Esophagus muscularis mucosa (tissue), 4 donors: ENCODE data around the gene CATSPERD.

ENCODE experiments used
- CTCF ChIP-seq, 3 experiments: fragments of 200-600 bp in 2 of 3; fragments of 450-650 bp in 1 of 3; sonication (generic) in 2 of 3; IDR thresholded peaks; one replicate each; pipeline ENCODE4 v1.5.1; 2017 to 2019; ENCODE audit warnings: antibody characterized with exemption in 3 of 3, mild to moderate bottlenecking in 2 of 3, moderate library complexity in 1 of 3
- EP300 ChIP-seq: sonication (generic); formaldehyde crosslinking; IDR thresholded peaks from one replicate; pipeline ENCODE4 v1.6.1; 2017; ENCODE audit warnings: antibody characterized with exemption
- POLR2A ChIP-seq: fragments of 450-650 bp; IDR thresholded peaks from one replicate; pipeline ENCODE4 v1.6.1; 2017; ENCODE audit warnings: antibody characterized with exemption, moderate library complexity, mild to moderate bottlenecking, low read depth
- POLR2AphosphoS5 ChIP-seq, 2 donors: sonication (generic); formaldehyde crosslinking; IDR thresholded peaks; one replicate each; pipeline ENCODE4 v1.6.1; 2017; ENCODE audit warnings: antibody characterized with exemption in 2 of 2

- TF ChIP-seq POLR2A = no peak
- no peak for TF ChIP-seq CTCF (IDR thresholded peaks at IDR 0.05)
- no peak for TF ChIP-seq POLR2AphosphoS5 (IDR thresholded peaks at IDR 0.05)
- TF ChIP-seq EP300 = no peak
These were observed 25.3 kb upstream of the CATSPERD start for GRCh38 chr19:5694956-5695648.
